HFF-Myc (cell line): ENCODE results near the gene TBCK.

Experiments
- DNase-seq: peaks from one replicate; pipeline ENCODE4 v3.0.0-alpha.2; 2011; ENCODE audit warnings: low read depth; ENCODE audit errors: extremely low read depth
- H3K4me3 ChIP-seq: replicated peaks from 2 replicates; pipeline ENCODE4 v1.5.1; 2011; ENCODE audit warnings: low read depth, mild to moderate bottlenecking, control low read depth, low read length
- TF ChIP-seq, protein P1 (sequence below): IDR thresholded peaks from 2 replicates; pipeline ENCODE4 v1.5.1; 2012; ENCODE audit warnings: mild to moderate bottlenecking, low read depth, low read length, control low read depth; ENCODE audit errors: missing control alignments

The TBCK gene

DNA sequence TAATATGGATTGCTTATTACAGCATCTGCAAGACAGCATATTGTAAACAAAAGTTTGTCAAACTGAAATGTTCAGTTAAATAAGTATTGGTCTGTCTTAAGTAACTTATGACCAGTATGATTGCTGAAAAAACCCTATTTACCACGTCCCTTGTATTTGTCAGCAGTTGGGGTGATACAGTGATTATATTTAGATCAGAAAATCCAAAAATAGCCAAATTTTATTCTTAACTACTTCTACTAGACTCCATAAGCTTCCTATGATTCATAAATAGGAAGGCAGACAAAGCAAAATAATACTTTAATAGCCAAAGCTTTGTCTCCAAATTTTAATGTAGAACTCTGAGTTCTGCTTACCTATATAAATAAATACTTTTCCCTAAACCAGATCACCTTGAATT, 45.3 kb downstream of the TBCK start:
- no peak for DNase-seq
- TF ChIP-seq, protein P1, sequence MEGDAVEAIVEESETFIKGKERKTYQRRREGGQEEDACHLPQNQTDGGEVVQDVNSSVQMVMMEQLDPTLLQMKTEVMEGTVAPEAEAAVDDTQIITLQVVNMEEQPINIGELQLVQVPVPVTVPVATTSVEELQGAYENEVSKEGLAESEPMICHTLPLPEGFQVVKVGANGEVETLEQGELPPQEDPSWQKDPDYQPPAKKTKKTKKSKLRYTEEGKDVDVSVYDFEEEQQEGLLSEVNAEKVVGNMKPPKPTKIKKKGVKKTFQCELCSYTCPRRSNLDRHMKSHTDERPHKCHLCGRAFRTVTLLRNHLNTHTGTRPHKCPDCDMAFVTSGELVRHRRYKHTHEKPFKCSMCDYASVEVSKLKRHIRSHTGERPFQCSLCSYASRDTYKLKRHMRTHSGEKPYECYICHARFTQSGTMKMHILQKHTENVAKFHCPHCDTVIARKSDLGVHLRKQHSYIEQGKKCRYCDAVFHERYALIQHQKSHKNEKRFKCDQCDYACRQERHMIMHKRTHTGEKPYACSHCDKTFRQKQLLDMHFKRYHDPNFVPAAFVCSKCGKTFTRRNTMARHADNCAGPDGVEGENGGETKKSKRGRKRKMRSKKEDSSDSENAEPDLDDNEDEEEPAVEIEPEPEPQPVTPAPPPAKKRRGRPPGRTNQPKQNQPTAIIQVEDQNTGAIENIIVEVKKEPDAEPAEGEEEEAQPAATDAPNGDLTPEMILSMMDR = no peak
- H3K4me3 ChIP-seq = no peak overlapping the region

DNA sequence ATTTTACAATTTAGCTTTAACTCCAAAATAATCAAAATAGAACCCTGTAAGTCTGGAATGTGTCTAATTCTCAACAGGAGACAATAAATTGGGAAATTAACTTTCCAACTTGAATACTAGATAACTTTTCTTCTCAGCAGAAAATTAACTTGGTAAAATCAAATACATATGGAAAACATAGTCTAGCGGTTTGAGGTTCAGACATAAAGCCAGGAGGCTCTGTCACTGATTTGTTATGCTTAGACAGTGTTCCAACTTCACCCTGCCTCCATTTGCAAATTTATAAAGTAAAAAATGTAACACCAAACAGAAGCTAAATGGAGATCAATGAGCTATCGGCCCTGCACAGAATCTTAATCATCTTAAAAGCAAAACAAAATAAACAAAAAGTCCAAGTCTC, 46.3 kb downstream of the TBCK start:
- no peak overlapping the region for H3K4me3 ChIP-seq
- TF ChIP-seq, protein P1 = no peak
- DNase-seq = no peak

DNA sequence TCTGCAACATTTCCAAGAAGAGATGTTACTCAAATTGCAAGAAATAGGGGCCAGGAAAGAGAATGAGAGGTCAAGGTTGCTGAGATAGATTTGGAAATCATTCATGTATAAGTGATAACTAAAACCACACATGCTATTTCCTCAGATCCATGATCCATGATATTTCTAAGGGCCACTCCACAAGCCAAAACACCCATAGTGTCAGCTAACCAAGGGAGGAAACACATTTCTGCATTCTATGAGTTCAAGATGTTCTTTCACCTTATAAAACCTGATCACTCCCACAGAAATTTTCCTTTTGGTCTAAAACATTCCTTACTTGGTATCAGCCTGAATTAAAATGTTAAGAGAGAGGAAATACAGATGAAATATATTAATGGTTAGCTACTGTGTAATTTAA, 47.2 kb downstream of the TBCK start:
- no peak overlapping the region for H3K4me3 ChIP-seq
- TF ChIP-seq, protein P1 = no peak
- peak; percentile 30 for DNase-seq

DNA sequence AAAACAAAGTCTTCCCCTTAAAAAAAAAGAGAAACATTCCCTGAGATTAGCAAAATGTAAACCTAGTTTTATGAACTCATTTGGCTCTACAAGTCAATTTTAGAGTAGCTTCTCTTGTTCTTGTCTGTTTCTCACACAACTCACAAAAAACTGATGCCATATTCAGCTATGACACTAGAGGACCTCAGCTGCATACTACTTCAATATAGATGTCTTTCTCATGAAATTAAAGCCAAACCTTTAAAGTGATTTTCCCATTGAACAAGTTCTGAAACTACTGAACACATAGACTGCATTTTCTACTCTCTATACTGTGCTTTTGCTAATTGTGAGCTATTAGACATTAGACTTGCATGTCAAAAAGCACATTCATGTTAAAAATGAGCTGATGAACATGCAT, 49.8 kb downstream of the TBCK start:
- peak; percentile 41 for DNase-seq
- TF ChIP-seq, protein P1 = peak; percentile 53
- H3K4me3 ChIP-seq = no peak overlapping the region

DNA sequence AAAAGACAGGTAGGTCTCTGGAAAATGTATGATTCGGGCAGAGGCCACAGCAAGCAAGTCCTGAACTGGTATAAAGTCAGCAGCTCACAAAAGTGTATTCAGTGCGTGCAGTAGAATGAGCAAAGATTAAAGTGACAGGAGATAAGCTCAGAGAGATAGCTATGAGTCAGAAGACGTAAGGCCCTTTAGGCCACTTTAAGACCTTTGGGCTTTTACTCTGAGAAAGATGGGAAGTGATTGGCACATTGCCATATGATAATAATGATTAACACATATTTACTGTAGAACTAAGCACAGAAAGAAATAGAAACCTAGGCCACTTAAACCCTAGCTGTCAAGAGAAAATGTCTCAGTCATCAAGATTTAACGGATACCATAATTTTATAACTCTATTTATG, 51.7 kb downstream of the TBCK start:
- H3K4me3 ChIP-seq = no peak overlapping the region
- no peak for DNase-seq
- TF ChIP-seq, protein P1 = no peak

DNA sequence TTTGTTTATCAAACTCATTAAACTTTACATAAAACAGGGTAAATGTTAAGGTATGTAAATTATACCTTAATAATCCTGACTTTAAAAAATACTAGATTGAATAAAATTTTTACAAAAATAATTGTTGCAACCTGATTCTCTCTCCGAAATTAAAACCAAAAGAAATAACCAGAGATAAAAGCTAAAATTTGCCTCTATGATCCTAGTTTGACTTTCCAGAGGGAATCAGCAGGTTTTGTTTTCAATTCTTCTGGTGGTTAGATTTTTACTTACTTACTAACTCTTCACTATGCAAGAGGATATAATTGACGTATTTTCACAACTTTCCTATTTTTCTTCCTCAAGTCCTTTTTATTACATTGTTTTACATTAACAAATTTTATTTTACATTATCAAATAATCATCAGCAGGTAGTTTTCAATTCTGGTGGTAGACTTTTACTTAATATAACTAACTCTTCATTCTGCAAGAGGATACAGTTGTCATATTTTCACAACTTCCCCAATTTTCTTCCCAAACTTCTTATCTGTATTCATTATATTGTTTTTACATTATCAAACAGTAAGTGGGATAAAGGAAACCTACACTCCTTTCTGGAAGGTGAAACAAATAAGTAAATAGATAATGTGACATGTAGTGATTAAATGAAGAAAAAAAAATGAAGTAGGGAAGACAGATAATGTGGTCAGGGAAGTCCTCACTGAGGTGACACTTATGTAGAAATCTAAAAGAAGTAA, 52.2 kb downstream of the TBCK start:
- TF ChIP-seq, protein P1 = no peak
- no peak overlapping the region for H3K4me3 ChIP-seq
- DNase-seq = no peak

DNA sequence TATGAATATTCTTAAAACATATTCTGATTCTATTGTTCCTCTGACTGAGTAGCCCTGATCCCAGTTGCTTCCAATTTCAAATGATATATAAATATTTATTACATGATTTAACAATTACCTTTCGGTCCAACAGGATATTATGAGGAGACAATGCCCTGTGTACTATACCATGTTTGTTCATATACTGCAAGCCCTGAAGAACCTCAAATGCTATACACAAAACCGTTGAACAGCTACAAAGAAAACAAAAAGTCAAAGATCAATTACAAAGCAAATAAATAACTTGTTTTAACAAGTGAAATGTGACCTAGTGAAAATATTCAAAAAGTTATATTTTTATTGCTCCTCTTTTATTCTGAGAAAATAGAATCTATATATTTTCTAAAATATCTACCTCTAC, 54.0 kb downstream of the TBCK start:
- TF ChIP-seq, protein P1 = no peak
- no peak for DNase-seq

More for the DNA sequence above, 54.0 kb downstream of the TBCK start:
- H3K4me3 ChIP-seq = no peak overlapping the region
